ENCODE results near the gene ATAD3B.
"Not testable (repeated sequence)": the region's sequence is repeated elsewhere in the genome, so short reads cannot be mapped to it uniquely, and the experiment has no call there.

The ATAD3B gene

GRCh38 chr1:1507305-1507704 is 35.7 kb downstream of the ATAD3B start:
- no peak overlapping the region for H2AFZ ChIP-seq (ENCODE audit: low read length)

GRCh38 chr1:1508775-1509464 is 37.4 kb downstream of the ATAD3B start:
- not testable (repeated sequence) for H3K9ac ChIP-seq (ENCODE audit: low read length); H3K79me2 ChIP-seq (ENCODE audit: insufficient read depth, low read length); H4K20me1 ChIP-seq (ENCODE audit: insufficient read depth, low read length); H3K4me2 ChIP-seq (ENCODE audit: low read length); H3K27ac ChIP-seq (ENCODE audit: low read depth, low read length, poor library complexity, severe bottlenecking); H3K9me3 ChIP-seq (ENCODE audit: low read length); H3K4me3 ChIP-seq (ENCODE audit: low read depth, low read length, poor library complexity, severe bottlenecking); H3K9me2 ChIP-seq (ENCODE audit: low read depth, low read length); H3K27me3 ChIP-seq (ENCODE audit: insufficient read depth, low read length); H3F3A ChIP-seq (ENCODE audit: insufficient read depth, low read length); H2AFZ ChIP-seq (ENCODE audit: low read length); H3K36me3 ChIP-seq (ENCODE audit: insufficient read depth, low read length)
- H3K4me1 ChIP-seq (ENCODE audit: insufficient read depth, low read length, severe bottlenecking) = peaks cover 28% of the 10 kb centered on the region

More at GRCh38 chr1:1507305-1507704, 35.7 kb downstream of the ATAD3B start:
- TF ChIP-seq CTCF (IDR thresholded peaks at IDR 0.05; ENCODE audit: low read length) (no peak), EZH2 (IDR thresholded peaks at IDR 0.05; ENCODE audit: borderline replicate concordance, low read length) (no peak)
- H3K79me2 ChIP-seq (ENCODE audit: insufficient read depth, low read length) = no peaks in the 10 kb centered on the region
- no peak overlapping the region for H3K27ac ChIP-seq (ENCODE audit: low read depth, low read length, poor library complexity, severe bottlenecking)
- H3K4me1 ChIP-seq (ENCODE audit: insufficient read depth, low read length, severe bottlenecking) = peaks cover 20% of the 10 kb centered on the region
- no peaks in the 10 kb centered on the region for H3K36me3 ChIP-seq (ENCODE audit: insufficient read depth, low read length)
- H3K9ac ChIP-seq (ENCODE audit: low read length) = no peak overlapping the region
- no peaks in the 10 kb centered on the region for H3K9me2 ChIP-seq (ENCODE audit: low read depth, low read length)
- no peaks in the 10 kb centered on the region for H3K27me3 ChIP-seq (ENCODE audit: insufficient read depth, low read length)
- H3K4me3 ChIP-seq (ENCODE audit: low read depth, low read length, poor library complexity, severe bottlenecking) = no peak overlapping the region
- H3F3A ChIP-seq (ENCODE audit: insufficient read depth, low read length) = no peaks in the 10 kb centered on the region
- H4K20me1 ChIP-seq (ENCODE audit: insufficient read depth, low read length) = no peaks in the 10 kb centered on the region
- H3K4me2 ChIP-seq (ENCODE audit: low read length) = no peak overlapping the region
- no peaks in the 10 kb centered on the region for H3K9me3 ChIP-seq (ENCODE audit: low read length)

GRCh38 chr1:1509465-1509850 is 37.9 kb downstream of the ATAD3B start:
- not testable (repeated sequence) for H3K79me2 ChIP-seq (ENCODE audit: insufficient read depth, low read length); H3K9me3 ChIP-seq (ENCODE audit: low read length); H3K27ac ChIP-seq (ENCODE audit: low read depth, low read length, poor library complexity, severe bottlenecking); H3K4me2 ChIP-seq (ENCODE audit: low read length); H3K9ac ChIP-seq (ENCODE audit: low read length); H3F3A ChIP-seq (ENCODE audit: insufficient read depth, low read length); H3K36me3 ChIP-seq (ENCODE audit: insufficient read depth, low read length); H2AFZ ChIP-seq (ENCODE audit: low read length); H3K9me2 ChIP-seq (ENCODE audit: low read depth, low read length); H3K27me3 ChIP-seq (ENCODE audit: insufficient read depth, low read length); H4K20me1 ChIP-seq (ENCODE audit: insufficient read depth, low read length); H3K4me3 ChIP-seq (ENCODE audit: low read depth, low read length, poor library complexity, severe bottlenecking)
- H3K4me1 ChIP-seq (ENCODE audit: insufficient read depth, low read length, severe bottlenecking) = peaks cover 28% of the 10 kb centered on the region

GRCh38 chr1:1510912-1511532 is 39.5 kb downstream of the ATAD3B start:
- Histone ChIP-seq H3F3A (ENCODE audit: insufficient read depth, low read length) (no peaks in the 10 kb centered on the region), H3K27me3 (ENCODE audit: insufficient read depth, low read length) (no peaks in the 10 kb centered on the region), H3K4me2 (ENCODE audit: low read length) (peak overlapping the region; percentile 84), H3K4me3 (ENCODE audit: low read depth, low read length, poor library complexity, severe bottlenecking) (peak overlapping the region; percentile 96), H2AFZ (ENCODE audit: low read length) (no peak overlapping the region), H3K27ac (ENCODE audit: low read depth, low read length, poor library complexity, severe bottlenecking) (peak overlapping the region; percentile 84), H3K9me2 (ENCODE audit: low read depth, low read length) (no peaks in the 10 kb centered on the region), H4K20me1 (ENCODE audit: insufficient read depth, low read length) (no peaks in the 10 kb centered on the region), H3K36me3 (ENCODE audit: insufficient read depth, low read length) (peaks cover 10% of the 10 kb centered on the region), H3K79me2 (ENCODE audit: insufficient read depth, low read length) (no peaks in the 10 kb centered on the region), H3K9me3 (ENCODE audit: low read length) (no peaks in the 10 kb centered on the region), H3K9ac (ENCODE audit: low read length) (peak overlapping the region; percentile 98), H3K4me1 (ENCODE audit: insufficient read depth, low read length, severe bottlenecking) (peaks cover 24% of the 10 kb centered on the region)
- no peak for TF ChIP-seq EZH2 (IDR thresholded peaks at IDR 0.05; ENCODE audit: borderline replicate concordance, low read length)
- TF ChIP-seq CTCF (IDR thresholded peaks at IDR 0.05; ENCODE audit: low read length) = peak; percentile 8; the same call in 1 of the 2 replicates

Measured in OCI-LY1 (cell line).